HUES48 (cell line): ENCODE results near the gene COL6A1.

Source experiments
- H3K27ac ChIP-seq: one replicate; pipeline ENCODE4 v1.7.0; 2013; ENCODE audit warnings: low read depth, low read length, inconsistent platforms
- H3K27me3 ChIP-seq: 2 replicates; pipeline ENCODE4 v1.6.1; 2013; ENCODE audit warnings: mild to moderate bottlenecking, low read length; ENCODE audit not compliant: control insufficient read depth, insufficient read depth
- H3K36me3 ChIP-seq: 2 replicates; pipeline ENCODE4 v1.6.1; 2013; ENCODE audit warnings: low read length; ENCODE audit not compliant: control insufficient read depth, insufficient read depth
- H3K4me1 ChIP-seq: 2 replicates; pipeline ENCODE4 v1.6.1; 2013; ENCODE audit warnings: mild to moderate bottlenecking, low read length; ENCODE audit not compliant: control insufficient read depth, insufficient read depth
- H3K4me3 ChIP-seq: 2 replicates; pipeline ENCODE4 v1.5.1; 2013; ENCODE audit warnings: mild to moderate bottlenecking, low read depth, low read length
- H3K9ac ChIP-seq: 2 replicates; pipeline ENCODE4 v1.6.1; 2013; ENCODE audit warnings: mild to moderate bottlenecking, low read depth, low read length, moderate library complexity
- H3K9me3 ChIP-seq: 2 replicates; pipeline ENCODE4 v1.6.1; 2013; ENCODE audit warnings: low read length; ENCODE audit not compliant: control insufficient read depth, insufficient read depth

COL6A1 gene

GRCh38 chr21:46027851-46028493 lies 46.4 kb downstream of the COL6A1 start:
- no peak overlapping the region for H3K4me3 ChIP-seq
- H3K27ac ChIP-seq = no peak overlapping the region
- no peak overlapping the region for H3K9ac ChIP-seq
- H3K4me1 ChIP-seq = peaks cover 9% of the 10 kb centered on the region; the same call in 1 of the 2 replicates
- no peaks in the 10 kb centered on the region for H3K36me3 ChIP-seq
- no peaks in the 10 kb centered on the region for H3K9me3 ChIP-seq
- H3K27me3 ChIP-seq = no peaks in the 10 kb centered on the region

GRCh38 chr21:46028573-46029091 lies 47.1 kb downstream of the COL6A1 start:
- Histone ChIP-seq H3K27ac (no peak overlapping the region), H3K9ac (no peak overlapping the region), H3K9me3 (no peaks in the 10 kb centered on the region), H3K4me3 (no peak overlapping the region), H3K36me3 (no peaks in the 10 kb centered on the region), H3K27me3 (no peaks in the 10 kb centered on the region), H3K4me1 (peaks cover 9% of the 10 kb centered on the region; the same call in 1 of the 2 replicates)

GRCh38 chr21:46029186-46029924 lies 47.8 kb downstream of the COL6A1 start:
- H3K27me3 ChIP-seq = no peaks in the 10 kb centered on the region
- no peaks in the 10 kb centered on the region for H3K36me3 ChIP-seq
- H3K4me3 ChIP-seq = no peak overlapping the region
- no peak overlapping the region for H3K9ac ChIP-seq
- no peak overlapping the region for H3K27ac ChIP-seq
- H3K9me3 ChIP-seq = no peaks in the 10 kb centered on the region
- peaks cover 9% of the 10 kb centered on the region; the same call in 1 of the 2 replicates for H3K4me1 ChIP-seq

- Histone ChIP-seq H3K36me3 (no peaks in the 10 kb centered on the region), H3K27ac (no peak overlapping the region), H3K27me3 (no peaks in the 10 kb centered on the region), H3K4me3 (no peak overlapping the region), H3K9me3 (no peaks in the 10 kb centered on the region), H3K9ac (no peak overlapping the region), H3K4me1 (no peaks in the 10 kb centered on the region)
These were observed 49.9 kb downstream of the COL6A1 start for GRCh38 chr21:46031484-46031883.

- Histone ChIP-seq H3K27me3 (no peaks in the 10 kb centered on the region), H3K36me3 (no peaks in the 10 kb centered on the region), H3K4me3 (no peak overlapping the region), H3K9ac (no peak overlapping the region), H3K27ac (no peak overlapping the region), H3K4me1 (no peaks in the 10 kb centered on the region), H3K9me3 (no peaks in the 10 kb centered on the region)
These were observed 50.5 kb downstream of the COL6A1 start for GRCh38 chr21:46032100-46032499.

- H3K36me3 ChIP-seq = no peaks in the 10 kb centered on the region
- H3K4me3 ChIP-seq = no peak overlapping the region
- H3K27ac ChIP-seq = no peak overlapping the region
- no peaks in the 10 kb centered on the region for H3K27me3 ChIP-seq
- H3K9ac ChIP-seq = no peak overlapping the region
- H3K4me1 ChIP-seq = no peaks in the 10 kb centered on the region
- H3K9me3 ChIP-seq = no peaks in the 10 kb centered on the region
These were observed 52.1 kb downstream of the COL6A1 start for GRCh38 chr21:46033410-46034400.

GRCh38 chr21:46035809-46036695 lies 54.5 kb downstream of the COL6A1 start:
- Histone ChIP-seq H3K9me3 (no peaks in the 10 kb centered on the region), H3K4me3 (no peak overlapping the region), H3K4me1 (no peaks in the 10 kb centered on the region), H3K36me3 (no peaks in the 10 kb centered on the region), H3K9ac (no peak overlapping the region), H3K27me3 (no peaks in the 10 kb centered on the region), H3K27ac (no peak overlapping the region)

- H3K9me3 ChIP-seq = no peaks in the 10 kb centered on the region
- H3K36me3 ChIP-seq = no peaks in the 10 kb centered on the region
- no peaks in the 10 kb centered on the region for H3K27me3 ChIP-seq
- no peaks in the 10 kb centered on the region for H3K4me1 ChIP-seq
- no peak overlapping the region for H3K9ac ChIP-seq
- no peak overlapping the region for H3K27ac ChIP-seq
- no peak overlapping the region for H3K4me3 ChIP-seq
These were observed 55.2 kb downstream of the COL6A1 start for GRCh38 chr21:46036696-46037330.

- no peaks in the 10 kb centered on the region for H3K4me1 ChIP-seq
- no peak overlapping the region for H3K9ac ChIP-seq
- H3K9me3 ChIP-seq = no peaks in the 10 kb centered on the region
- H3K36me3 ChIP-seq = no peaks in the 10 kb centered on the region
- no peak overlapping the region for H3K27ac ChIP-seq
- no peaks in the 10 kb centered on the region for H3K27me3 ChIP-seq
- H3K4me3 ChIP-seq = no peak overlapping the region
These were observed 56.1 kb downstream of the COL6A1 start for GRCh38 chr21:46037331-46038325.
